Trophoblast cell (in vitro differentiated cells and primary cell): ENCODE data around the gene ARRDC5.

Experiments used
- DNase-seq, 2 donors: peaks; one replicate each; pipeline ENCODE4 v3.0.0-alpha.2; 2016
- H2AFZ ChIP-seq: 2 replicates; pipeline ENCODE4 v1.6.1; 2013; ENCODE audit warnings: low read length, moderate library complexity, mild to moderate bottlenecking; ENCODE audit not compliant: insufficient read depth, poor library complexity
- H2AK5ac ChIP-seq: 2 replicates; pipeline ENCODE4 v1.6.1; 2013; ENCODE audit warnings: mild to moderate bottlenecking, low read length
- H2BK120ac ChIP-seq: 2 replicates; pipeline ENCODE4 v1.6.1; 2013; ENCODE audit warnings: low read length, mild to moderate bottlenecking, moderate library complexity; ENCODE audit not compliant: insufficient read depth, poor library complexity
- H2BK12ac ChIP-seq: 2 replicates; pipeline ENCODE4 v1.6.1; 2013; ENCODE audit warnings: mild to moderate bottlenecking, low read length, moderate library complexity
- H2BK5ac ChIP-seq: 2 replicates; pipeline ENCODE4 v1.6.1; 2013; ENCODE audit warnings: low read length, low read depth, moderate library complexity, mild to moderate bottlenecking; ENCODE audit not compliant: poor library complexity
- H3K14ac ChIP-seq: 2 replicates; pipeline ENCODE4 v1.6.1; 2013; ENCODE audit warnings: mild to moderate bottlenecking, low read length
- H3K18ac ChIP-seq: 2 replicates; pipeline ENCODE4 v1.6.1; 2013; ENCODE audit warnings: mild to moderate bottlenecking, low read length
- H3K23ac ChIP-seq: 2 replicates; pipeline ENCODE4 v1.6.1; 2013; ENCODE audit warnings: low read length
- H3K27ac ChIP-seq: 2 replicates; pipeline ENCODE4 v1.5.1; 2013; ENCODE audit warnings: low read depth, mild to moderate bottlenecking, inconsistent platforms, low read length, moderate library complexity
- H3K27me3 ChIP-seq: 2 replicates; pipeline ENCODE4 v1.6.1; 2013; ENCODE audit warnings: inconsistent platforms, mild to moderate bottlenecking, low read length, moderate library complexity; ENCODE audit not compliant: insufficient read depth
- H3K36me3 ChIP-seq, 2 experiments: 1 replicate in 1 of 2; 2 replicates in 1 of 2; pipeline ENCODE4 v1.6.1; 2013; ENCODE audit warnings: low read length in 2 of 2, mild to moderate bottlenecking in 2 of 2, moderate library complexity in 1 of 2; ENCODE audit not compliant: insufficient read depth in 2 of 2, control insufficient read depth in 1 of 2
- H3K4ac ChIP-seq: 2 replicates; pipeline ENCODE4 v1.6.1; 2013; ENCODE audit warnings: low read depth, mild to moderate bottlenecking, low read length, moderate library complexity
- H3K4me1 ChIP-seq, 2 experiments: 1 replicate in 1 of 2; 2 replicates in 1 of 2; pipeline ENCODE4 v1.6.1; 2013; ENCODE audit warnings: low read length in 2 of 2, mild to moderate bottlenecking in 2 of 2, moderate library complexity in 1 of 2; ENCODE audit not compliant: insufficient read depth in 2 of 2, control insufficient read depth in 1 of 2
- H3K4me2 ChIP-seq: 2 replicates; pipeline ENCODE4 v1.6.1; 2013; ENCODE audit warnings: inconsistent platforms, mild to moderate bottlenecking, low read length, moderate library complexity
- H3K4me3 ChIP-seq: 2 replicates; pipeline ENCODE4 v1.5.1; 2013; ENCODE audit warnings: mild to moderate bottlenecking, low read depth, low read length, inconsistent platforms
- H3K79me1 ChIP-seq: one replicate; pipeline ENCODE4 v1.6.1; 2013; ENCODE audit warnings: low read length
- H3K79me2 ChIP-seq: 2 replicates; pipeline ENCODE4 v1.6.1; 2013; ENCODE audit warnings: low read length, mild to moderate bottlenecking; ENCODE audit not compliant: control insufficient read depth, insufficient read depth, poor library complexity
- H3K9ac ChIP-seq: 2 replicates; pipeline ENCODE4 v1.6.1; 2013; ENCODE audit warnings: mild to moderate bottlenecking, low read length
- H3K9me3 ChIP-seq: 2 replicates; pipeline ENCODE4 v1.6.1; 2013; ENCODE audit warnings: low read depth, mild to moderate bottlenecking, control low read depth, inconsistent platforms, low read length; ENCODE audit not compliant: insufficient read depth
- H4K12ac ChIP-seq: 2 replicates; pipeline ENCODE4 v1.6.1; 2013; ENCODE audit warnings: low read depth, mild to moderate bottlenecking, low read length, moderate library complexity
- H4K8ac ChIP-seq: 2 replicates; pipeline ENCODE4 v1.6.1; 2013; ENCODE audit warnings: low read depth, mild to moderate bottlenecking, low read length, moderate library complexity
- H4K91ac ChIP-seq: one replicate; pipeline ENCODE4 v1.6.1; 2013; ENCODE audit warnings: low read depth, mild to moderate bottlenecking, low read length, moderate library complexity
- WGBS: extraction: QIAGEN DNeasy Blood & Tissue Kit; methylation state at CpG from one replicate; pipeline ENCODE4 v1.1.7; 2013; ENCODE audit warnings: missing lambda C conversion rate; ENCODE audit not compliant: insufficient read length, insufficient coverage; ENCODE audit errors: extremely low coverage; 5-methylcytosine and 5-hydroxymethylcytosine counted together

Gene ARRDC5

DNA sequence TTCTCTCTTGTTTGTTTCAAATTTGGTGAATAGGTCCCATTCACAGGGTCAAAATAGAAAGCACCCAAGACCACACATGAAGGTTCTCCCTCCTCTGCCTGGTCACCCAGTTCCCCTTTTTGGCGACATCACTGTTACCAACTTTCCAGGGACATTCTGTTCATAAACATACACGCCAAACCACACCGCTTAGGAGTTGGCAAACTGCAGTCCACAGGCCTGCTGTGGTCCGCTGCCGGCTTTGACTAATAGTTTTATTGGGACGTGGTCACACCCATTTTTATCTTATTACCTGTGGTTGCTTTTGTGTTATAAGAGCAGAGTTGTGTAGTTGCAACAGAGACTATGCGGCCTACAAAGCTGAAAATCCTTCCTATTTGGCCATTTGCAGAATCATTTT lies 30.8 kb upstream of the ARRDC5 start:
- Histone ChIP-seq H4K91ac (no peak overlapping the region), H3K9me3 (peaks cover 1% of the 10 kb centered on the region), H2AK5ac (no peak overlapping the region), H2BK12ac (no peak overlapping the region), H3K4ac (no peak overlapping the region), H3K18ac (no peak overlapping the region), H3K27ac (no peak overlapping the region), H3K14ac (no peak overlapping the region), H3K27me3 (no peaks in the 10 kb centered on the region), H4K12ac (no peak overlapping the region), H3K4me1 (no peaks in the 10 kb centered on the region), H3K36me3 (peaks cover 47 to 51% of the 10 kb centered on the region in 2 experiments), H3K4me3 (no peak overlapping the region), H3K79me1 (no peaks in the 10 kb centered on the region), H3K79me2 (no peaks in the 10 kb centered on the region), H3K23ac (no peak overlapping the region), H4K8ac (no peak overlapping the region), H2AFZ (no peak overlapping the region), H3K4me2 (no peak overlapping the region), H2BK120ac (no peak overlapping the region), H2BK5ac (no peak overlapping the region), H3K9ac (no peak overlapping the region)
- WGBS: no CpG with 5 or more reads among the region's 7 CpGs
- no peak for DNase-seq

DNA sequence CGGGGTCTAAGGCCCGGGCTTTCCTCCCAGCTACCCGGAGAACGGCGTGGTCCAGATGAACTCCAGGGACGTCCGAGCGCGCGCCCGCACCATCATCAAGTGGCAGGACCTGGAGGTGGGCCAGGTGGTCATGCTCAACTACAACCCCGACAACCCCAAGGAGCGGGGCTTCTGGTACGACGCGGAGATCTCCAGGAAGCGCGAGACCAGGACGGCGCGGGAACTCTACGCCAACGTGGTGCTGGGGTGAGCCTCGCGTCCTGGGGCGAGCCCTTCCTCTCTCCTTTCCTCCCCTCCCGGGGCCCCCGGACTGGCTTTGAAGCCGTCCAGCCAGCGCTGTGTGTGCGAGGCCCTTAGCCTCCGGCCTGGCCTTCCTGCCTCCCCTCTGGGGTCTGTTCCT lies 30.0 kb upstream of the ARRDC5 start:
- H3K27ac ChIP-seq: no peak overlapping the region
- H2BK12ac ChIP-seq: no peak overlapping the region
- peaks cover 47 to 53% of the 10 kb centered on the region in 2 experiments for H3K36me3 ChIP-seq
- no peaks in the 10 kb centered on the region for H3K79me1 ChIP-seq
- H3K4me1 ChIP-seq: no peaks in the 10 kb centered on the region
- H4K91ac ChIP-seq: no peak overlapping the region
- no peak overlapping the region for H2BK5ac ChIP-seq
- H3K4me2 ChIP-seq: no peak overlapping the region
- no peak overlapping the region for H4K12ac ChIP-seq
- no peaks in the 10 kb centered on the region for H3K79me2 ChIP-seq
- no peak overlapping the region for H3K9ac ChIP-seq
- no peak overlapping the region for H3K18ac ChIP-seq
- H3K4ac ChIP-seq: no peak overlapping the region
- no peak overlapping the region for H3K4me3 ChIP-seq
- H3K27me3 ChIP-seq: no peaks in the 10 kb centered on the region
- H3K23ac ChIP-seq: no peak overlapping the region
- no peak overlapping the region for H3K14ac ChIP-seq
- no peak for DNase-seq
- H2BK120ac ChIP-seq: no peak overlapping the region
- no CpG with 5 or more reads among the region's 32 CpGs for WGBS
- no peak overlapping the region for H2AFZ ChIP-seq
- H2AK5ac ChIP-seq: no peak overlapping the region
- no peak overlapping the region for H4K8ac ChIP-seq
- H3K9me3 ChIP-seq: peaks cover 1% of the 10 kb centered on the region

DNA sequence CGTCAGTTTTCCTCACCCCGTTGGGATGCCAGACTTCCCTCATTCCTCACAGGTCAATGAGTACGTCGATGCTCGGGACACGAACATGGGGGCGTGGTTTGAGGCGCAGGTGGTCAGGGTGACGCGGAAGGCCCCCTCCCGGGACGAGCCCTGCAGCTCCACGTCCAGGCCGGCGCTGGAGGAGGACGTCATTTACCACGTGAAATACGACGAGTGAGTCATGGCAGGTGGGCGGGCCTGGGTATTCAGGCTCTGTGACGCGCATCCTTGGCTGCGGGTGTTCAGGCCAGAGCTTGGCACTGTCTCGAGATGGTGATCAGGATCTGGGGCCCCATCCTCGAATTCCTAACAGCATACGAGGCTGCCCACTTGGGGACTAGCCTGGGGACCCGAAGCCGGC lies 28.0 kb upstream of the ARRDC5 start:
- Histone ChIP-seq H3K4ac (no peak overlapping the region), H4K91ac (no peak overlapping the region), H4K8ac (no peak overlapping the region), H3K36me3 (peaks cover 43 to 45% of the 10 kb centered on the region in 2 experiments), H2BK5ac (no peak overlapping the region), H2AFZ (no peak overlapping the region), H3K4me3 (no peak overlapping the region), H2BK120ac (no peak overlapping the region), H3K4me2 (no peak overlapping the region), H3K27ac (no peak overlapping the region), H3K23ac (no peak overlapping the region), H3K79me1 (no peaks in the 10 kb centered on the region), H3K79me2 (no peaks in the 10 kb centered on the region), H3K9me3 (peaks cover 1% of the 10 kb centered on the region), H3K14ac (no peak overlapping the region), H3K18ac (no peak overlapping the region), H3K27me3 (no peaks in the 10 kb centered on the region), H3K9ac (no peak overlapping the region), H2BK12ac (no peak overlapping the region), H4K12ac (no peak overlapping the region), H3K4me1 (no peaks in the 10 kb centered on the region), H2AK5ac (no peak overlapping the region)
- DNase-seq: peak in 1 of 2 donors; percentile 49
- no CpG with 5 or more reads among the region's 28 CpGs for WGBS

DNA sequence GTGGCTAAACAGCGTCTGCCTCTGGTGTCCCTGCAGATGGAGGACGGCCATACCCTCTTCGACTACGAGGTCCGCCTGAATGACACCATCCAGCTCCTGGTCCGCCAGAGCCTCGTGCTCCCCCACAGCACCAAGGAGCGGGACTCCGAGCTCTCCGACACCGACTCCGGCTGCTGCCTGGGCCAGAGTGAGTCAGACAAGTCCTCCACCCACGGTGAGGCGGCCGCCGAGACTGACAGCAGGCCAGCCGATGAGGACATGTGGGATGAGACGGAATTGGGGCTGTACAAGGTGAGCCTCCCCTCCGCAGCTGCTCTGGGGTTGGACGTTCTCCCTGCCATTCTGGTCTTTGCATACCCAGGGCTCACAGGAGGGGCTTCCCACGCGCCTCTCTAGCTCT lies 26.5 kb upstream of the ARRDC5 start:
- Histone ChIP-seq H2BK120ac (no peak overlapping the region), H3K4me1 (no peaks in the 10 kb centered on the region), H3K27ac (no peak overlapping the region), H3K79me2 (no peaks in the 10 kb centered on the region), H2BK12ac (no peak overlapping the region), H3K4ac (no peak overlapping the region), H3K27me3 (no peaks in the 10 kb centered on the region), H4K12ac (no peak overlapping the region), H4K8ac (no peak overlapping the region), H2AK5ac (no peak overlapping the region), H3K4me2 (no peak overlapping the region), H3K14ac (no peak overlapping the region), H3K4me3 (no peak overlapping the region), H3K9ac (no peak overlapping the region), H3K79me1 (no peaks in the 10 kb centered on the region), H2AFZ (no peak overlapping the region), H4K91ac (no peak overlapping the region), H3K23ac (no peak overlapping the region), H2BK5ac (no peak overlapping the region), H3K9me3 (peaks cover 1% of the 10 kb centered on the region), H3K18ac (no peak overlapping the region), H3K36me3 (peaks cover 35 to 37% of the 10 kb centered on the region in 2 experiments)
- DNase-seq: no peak
- no CpG with 5 or more reads among the region's 22 CpGs for WGBS
